GM12872 (cell line): Measurements from ENCODE around the gene COX6A2.
A peak's percentile ranks its signal among the peaks of the same experiment; 100 is the strongest.

Source experiments
- TF ChIP-seq, protein P1 (sequence below): IDR thresholded peaks from 3 replicates; pipeline ENCODE4 v1.5.1; 2011; ENCODE audit warnings: low read depth, mild to moderate bottlenecking, low read length, moderate library complexity; ENCODE audit not compliant: insufficient read depth

COX6A2 gene

DNA sequence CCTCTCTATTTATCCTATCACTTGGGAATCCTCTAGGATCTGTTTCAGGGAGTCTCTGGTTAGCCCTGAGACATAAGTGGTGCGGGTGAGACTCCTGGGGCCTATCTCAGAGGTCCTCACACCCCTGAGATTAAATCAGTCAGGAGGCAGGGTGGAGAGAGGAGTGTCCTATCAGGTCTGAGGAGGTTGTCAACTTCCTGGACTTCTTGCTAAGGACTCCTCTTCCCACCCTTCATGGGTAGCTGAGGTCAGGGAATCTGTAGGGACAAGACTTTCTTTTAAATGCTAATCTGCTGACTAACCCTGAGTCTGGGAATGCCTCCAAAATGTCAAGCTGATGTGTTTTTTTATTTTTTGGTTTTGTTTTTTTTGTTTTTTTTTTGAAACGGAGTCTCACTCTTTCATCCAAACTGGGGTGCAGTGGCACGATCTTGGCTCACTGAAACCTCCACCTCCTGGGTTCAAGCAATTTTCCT lies 24.5 kb upstream of the COX6A2 start:
- TF ChIP-seq, protein P1, sequence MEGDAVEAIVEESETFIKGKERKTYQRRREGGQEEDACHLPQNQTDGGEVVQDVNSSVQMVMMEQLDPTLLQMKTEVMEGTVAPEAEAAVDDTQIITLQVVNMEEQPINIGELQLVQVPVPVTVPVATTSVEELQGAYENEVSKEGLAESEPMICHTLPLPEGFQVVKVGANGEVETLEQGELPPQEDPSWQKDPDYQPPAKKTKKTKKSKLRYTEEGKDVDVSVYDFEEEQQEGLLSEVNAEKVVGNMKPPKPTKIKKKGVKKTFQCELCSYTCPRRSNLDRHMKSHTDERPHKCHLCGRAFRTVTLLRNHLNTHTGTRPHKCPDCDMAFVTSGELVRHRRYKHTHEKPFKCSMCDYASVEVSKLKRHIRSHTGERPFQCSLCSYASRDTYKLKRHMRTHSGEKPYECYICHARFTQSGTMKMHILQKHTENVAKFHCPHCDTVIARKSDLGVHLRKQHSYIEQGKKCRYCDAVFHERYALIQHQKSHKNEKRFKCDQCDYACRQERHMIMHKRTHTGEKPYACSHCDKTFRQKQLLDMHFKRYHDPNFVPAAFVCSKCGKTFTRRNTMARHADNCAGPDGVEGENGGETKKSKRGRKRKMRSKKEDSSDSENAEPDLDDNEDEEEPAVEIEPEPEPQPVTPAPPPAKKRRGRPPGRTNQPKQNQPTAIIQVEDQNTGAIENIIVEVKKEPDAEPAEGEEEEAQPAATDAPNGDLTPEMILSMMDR: no peak

DNA sequence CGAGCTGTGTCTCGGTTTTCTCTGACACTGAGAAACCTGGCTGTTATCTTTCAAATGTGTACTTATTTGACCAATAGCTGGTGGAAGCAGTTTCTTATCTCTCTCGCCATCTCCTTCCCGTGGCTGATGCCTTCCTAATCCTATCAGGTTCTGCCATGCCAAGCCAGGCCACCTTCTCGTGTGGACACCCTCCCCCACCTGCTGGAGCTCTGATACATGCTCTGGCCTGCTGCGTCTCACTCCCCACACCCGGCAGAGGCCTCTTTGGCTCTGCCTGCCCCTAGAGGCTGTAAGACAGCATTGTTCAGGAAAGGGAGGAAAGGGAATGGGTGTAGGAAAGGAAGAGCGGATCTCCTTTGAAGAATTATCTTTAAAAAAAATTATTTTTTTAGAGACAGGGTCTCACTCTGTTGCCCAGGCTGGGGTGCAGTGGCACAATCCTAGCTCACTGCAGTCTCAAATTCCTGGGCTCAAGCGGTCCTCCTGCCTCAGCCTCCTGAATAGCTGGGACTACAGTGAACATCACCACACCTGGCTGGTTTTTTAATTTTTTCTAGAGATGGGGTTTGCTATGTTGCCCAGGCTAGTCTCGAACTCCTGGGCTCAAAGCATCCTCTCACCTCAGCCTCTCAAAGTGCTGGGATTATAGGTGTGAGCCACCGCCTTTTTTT lies 23.7 kb upstream of the COX6A2 start:
- TF ChIP-seq, protein P1: peak; percentile 40; the same call in 2 of the 3 replicates

DNA sequence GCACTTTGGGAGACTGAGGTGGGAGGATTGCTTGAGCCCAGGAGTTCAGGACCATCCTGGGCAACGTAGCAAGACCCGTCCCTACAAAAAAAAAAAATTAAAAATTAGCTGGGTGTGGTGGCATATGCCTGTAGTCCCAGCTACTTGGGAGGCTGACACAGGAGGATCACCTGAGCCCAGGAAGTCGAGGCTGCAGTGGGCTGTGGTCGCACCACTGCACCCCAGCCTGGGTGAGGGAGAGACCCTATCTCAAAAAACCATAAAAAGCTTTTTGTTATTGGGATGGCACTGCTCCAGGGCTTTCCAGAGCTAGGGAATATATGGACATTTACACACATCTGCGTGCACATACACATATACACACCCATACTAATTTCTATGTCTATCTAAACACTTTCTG lies 23.0 kb upstream of the COX6A2 start:
- TF ChIP-seq, protein P1: no peak

DNA sequence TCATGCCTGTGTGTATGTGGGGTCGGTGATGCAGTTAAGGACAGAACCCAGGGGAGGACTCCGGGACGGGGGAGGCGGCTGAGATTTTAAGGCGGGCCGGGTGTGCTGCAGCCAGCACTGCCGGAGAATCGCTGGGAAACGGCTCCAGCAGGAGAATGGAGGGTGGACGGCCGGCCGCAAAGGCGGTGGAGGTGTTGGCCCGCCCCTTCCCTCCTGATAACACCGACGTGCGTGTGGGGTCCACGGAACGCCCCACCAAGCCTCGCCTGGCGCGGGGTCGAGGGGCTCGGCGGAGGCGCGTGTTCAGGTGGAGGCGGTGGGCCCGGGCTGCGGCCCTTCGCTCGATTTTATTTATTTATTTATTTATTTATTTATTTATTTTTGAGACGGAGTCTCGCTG lies 13.8 kb upstream of the COX6A2 start:
- TF ChIP-seq, protein P1: no peak

DNA sequence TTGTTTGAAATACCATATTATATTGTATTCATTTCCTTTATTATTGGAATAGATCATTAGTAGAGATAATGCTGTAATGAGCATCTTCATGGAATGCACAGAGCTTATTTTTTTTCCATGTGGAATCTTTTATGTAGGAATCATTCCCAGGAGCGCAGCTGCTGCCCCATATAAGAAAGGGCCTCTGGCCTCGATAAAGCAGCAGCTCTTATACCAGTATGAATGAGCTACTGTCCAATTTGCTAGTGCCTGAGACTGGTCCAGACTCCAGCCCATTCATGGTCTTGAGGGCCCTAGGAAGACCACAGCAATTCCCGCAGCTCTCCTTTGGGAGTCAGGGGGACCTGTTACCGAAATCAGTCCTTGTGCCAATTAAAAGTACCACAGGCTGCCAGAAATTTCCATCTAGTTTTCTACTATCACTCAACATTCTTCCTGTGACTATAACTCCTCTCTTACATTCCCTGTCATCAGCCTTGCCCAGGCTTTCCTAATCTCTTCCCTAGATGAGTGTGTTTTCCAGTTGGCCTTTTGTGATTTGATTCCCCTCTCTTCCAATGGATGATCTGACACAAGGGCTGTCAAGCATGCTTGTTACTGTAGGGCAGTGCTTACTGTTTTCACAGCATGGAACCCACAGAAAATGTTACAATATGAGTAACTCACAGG lies 12.5 kb upstream of the COX6A2 start:
- TF ChIP-seq, protein P1: no peak

DNA sequence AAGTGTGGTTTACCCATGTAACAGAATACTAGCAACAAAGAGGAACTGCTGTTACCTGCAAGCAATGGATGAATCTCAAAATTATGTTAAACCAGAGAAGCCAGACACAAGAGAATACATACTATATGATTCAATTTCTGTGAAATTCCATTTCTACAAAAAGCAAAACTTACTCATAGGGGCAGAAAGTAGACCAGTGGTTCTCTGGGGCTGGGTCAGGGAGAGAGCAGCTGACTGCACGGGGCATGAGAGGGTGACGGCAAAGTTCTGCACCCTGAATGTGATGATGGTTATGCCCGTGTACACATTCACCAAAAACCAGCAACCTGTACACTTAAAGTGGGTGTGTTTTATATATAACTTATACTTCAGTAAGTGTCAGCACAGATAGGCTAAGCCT lies 11.4 kb upstream of the COX6A2 start:
- TF ChIP-seq, protein P1: no peak

DNA sequence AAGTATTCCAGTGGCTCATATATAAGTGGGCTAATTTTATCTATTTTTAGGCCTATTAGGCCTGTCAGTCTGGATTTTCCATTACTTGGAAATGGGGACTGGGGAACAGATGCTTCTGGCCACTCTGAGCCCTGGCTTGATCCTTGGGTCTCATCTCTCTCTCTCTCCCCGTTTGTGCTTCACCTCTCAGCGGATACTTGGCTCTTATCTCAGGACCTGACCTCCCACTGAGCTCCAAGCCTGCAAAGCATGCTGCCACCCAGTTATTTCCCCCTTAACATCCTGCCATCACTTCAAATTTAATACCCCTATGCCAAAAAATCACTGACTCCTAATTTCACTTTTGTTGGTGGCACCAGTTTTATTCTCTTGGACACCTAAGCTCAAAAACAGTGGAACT lies 10.3 kb upstream of the COX6A2 start:
- TF ChIP-seq, protein P1: no peak
